Myocyte (in vitro differentiated cells): Measurements from ENCODE around the gene SLFN13. TPM values are rescaled to one million over a fixed set of nuclear protein-coding genes. Genes with fewer than 3 reads are reported as not detected.
"Not testable (repeated sequence)": the region's sequence is repeated elsewhere in the genome, so short reads cannot be mapped to it uniquely, and the experiment has no call there.

ENCODE experiments used
- DNase-seq: peaks from one replicate; pipeline ENCODE4 v3.0.0-alpha.2; 2012; ENCODE audit warnings: low read depth
- total RNA-seq: library from RNA; depleted of rRNA; stranded (reverse); fragments of >200 nt; gene quantifications from 2 replicates; pipeline ENCODE4 v1.2.3, GENCODE V29; 2014

The SLFN13 gene
- total RNA-seq, 1 donor from 2014 or later: 0.37 TPM

DNA sequence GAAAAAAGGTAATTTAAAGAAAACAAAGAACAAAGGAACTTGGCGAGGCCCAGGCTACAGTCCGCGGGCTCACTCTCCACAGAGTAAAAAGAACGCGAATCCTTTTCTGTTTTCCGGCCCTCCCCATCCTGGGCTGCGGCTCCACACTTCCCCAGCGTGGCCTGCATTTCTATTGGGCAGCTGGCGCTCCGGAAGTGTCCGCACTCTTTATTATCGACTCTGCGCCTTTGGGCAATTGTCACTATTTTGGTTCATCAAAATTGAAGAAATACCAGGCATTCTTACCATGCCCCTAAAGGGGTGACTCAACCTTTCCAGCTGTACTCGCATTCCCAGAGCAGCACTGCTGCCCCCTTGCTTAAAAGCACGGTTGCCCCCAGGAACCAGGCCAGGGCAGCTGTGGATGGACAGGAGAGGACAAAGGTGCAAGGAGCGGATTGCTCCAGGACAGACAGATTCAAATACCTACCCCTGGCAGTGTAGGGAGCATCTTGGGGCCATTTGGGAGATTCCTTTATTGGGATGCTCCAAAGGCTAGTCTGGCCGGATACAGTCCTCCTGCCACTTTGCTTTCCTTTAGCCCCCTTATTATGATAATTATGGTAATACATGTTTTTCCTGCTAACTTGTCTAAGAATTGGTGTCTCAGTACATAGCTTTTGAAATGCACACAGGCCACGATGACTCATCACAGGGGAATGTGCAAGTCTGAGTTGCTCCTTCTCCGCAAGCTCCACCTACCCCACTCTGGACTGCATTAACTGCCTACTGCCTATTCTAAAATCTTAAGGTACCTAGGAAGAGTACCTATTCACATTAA, 15.3 kb downstream of the SLFN13 start:
- peak; percentile 93 for DNase-seq

DNA sequence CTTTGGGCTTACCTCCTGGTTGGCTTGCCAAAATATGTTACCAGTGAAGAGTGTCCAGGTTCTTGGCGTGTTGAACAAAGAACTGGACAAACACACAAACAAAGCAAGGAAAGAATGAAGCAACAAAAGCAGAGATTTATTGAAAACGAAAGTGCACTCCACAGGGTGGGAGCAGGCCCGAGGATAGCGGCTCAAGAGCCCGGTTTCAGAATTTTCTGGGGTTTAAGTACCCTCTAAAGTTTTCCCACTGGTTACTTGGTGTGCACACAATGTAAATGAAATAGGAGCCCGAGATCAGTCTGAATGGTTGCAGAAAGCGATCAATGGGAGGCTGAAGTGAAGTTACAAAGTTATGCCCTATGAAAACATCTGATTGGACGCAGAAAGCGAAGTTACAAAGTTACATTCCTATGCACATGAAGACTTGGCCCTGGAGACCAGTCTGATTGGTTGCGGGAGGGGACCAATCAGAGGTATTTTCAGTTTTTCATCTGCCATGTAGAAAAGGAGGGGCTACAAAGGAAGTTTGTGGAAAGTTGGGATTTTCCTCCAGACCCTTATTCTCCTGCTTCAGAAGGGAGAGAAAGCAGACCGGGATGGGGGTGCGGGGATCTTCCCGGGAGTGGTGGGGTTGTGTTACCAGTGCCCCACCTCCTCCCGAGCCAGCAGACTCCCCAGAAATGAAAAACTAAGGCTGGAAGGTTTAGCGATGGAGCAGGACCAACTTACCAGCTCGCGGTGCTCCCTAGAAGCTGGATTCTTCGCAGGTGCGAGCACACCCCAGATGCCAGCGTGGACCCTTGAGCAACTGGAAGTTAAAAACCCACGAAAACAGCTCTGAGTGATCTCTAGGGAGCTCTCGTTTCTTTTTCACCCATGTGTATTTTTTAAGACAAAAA, 16.1 kb downstream of the SLFN13 start, which contains the start of gene SLFN12:
Gene SLFN12 (minus strand): TSS at position 325 of the 899 bp plus-strand sequence. CDS start 9,472 bp downstream, outside the sequence.
- peak; percentile 96 for DNase-seq

GRCh38 chr17:35429702-35430101, 18.9 kb downstream of the SLFN13 start:
- DNase-seq: no peak

DNA sequence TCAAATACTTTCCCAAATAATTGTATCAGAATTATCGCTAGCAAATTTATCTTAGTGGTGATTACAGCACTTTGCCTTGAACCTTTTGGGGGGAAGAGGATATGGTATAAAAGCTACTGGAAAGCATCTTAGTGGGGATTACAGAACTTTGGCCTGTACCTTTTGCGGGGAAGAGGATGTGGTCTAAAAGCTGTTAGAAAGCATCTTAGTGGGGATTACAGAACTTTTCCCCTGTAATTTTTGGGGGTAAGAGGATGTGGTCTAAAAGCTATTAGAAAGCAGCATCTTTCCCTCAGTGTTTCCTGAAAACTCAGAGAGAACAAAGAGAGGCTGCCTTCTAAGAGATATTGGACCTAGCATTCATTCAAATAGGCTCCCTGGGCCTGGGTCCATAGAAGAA, 20.3 kb downstream of the SLFN13 start:
- no peak for DNase-seq

DNA sequence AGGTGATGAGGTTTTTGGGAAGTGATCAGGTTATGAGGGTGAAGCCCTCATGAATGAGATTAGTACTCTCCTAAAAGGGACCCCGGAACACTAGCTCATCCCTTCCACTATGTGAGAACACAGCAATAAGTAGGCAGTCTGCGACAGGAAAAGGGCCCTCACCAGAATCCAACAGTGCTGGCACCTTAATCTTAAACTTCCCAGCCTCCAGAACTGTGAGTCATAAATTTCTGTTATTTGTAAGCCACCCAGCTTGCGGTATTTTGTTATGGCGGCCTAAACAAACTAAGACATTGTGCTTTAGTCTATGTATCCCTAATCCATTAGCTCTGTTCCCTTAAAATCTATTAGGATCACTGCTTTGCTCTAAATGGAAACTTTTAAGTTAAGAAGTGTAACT, 24.8 kb downstream of the SLFN13 start:
- DNase-seq: no peak

DNA sequence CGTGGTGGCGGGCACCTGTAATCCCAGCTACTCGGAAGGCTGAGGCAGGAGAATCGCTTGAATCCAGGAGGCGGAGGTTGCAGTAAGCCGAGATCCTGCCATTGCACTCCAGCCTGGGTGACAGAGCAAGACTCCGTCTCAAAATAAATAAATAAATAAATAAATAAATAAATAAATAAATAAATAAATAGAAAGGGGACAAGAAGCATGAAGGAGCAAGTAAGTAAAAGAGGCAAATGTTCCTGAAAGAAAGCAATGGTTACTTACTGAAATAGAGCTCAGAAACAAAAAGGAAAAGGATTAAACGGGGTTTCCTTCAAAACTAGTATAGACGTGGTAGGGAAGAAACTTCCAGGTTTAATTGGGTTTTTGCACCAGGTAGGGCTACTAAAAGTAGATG, 27.5 kb downstream of the SLFN13 start:
- not testable (repeated sequence) for DNase-seq

DNA sequence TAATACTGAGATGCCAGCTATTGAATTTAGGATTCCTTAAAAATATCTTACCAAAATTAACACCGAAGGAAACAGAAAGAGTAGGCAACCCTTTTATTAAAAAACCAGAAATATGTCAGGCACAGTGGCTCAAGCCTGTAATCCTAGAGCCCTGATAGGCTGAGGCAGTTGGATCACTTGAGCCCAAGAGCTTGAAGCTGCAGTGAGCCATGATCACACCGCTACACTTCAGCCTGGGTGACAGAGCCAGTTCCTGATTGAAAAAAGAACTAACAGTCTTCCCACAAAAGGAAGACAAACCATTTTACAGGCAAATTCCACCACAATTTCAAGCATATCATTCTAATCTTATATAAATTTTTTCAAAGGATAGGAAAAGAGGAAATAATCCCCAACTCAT, 31.9 kb downstream of the SLFN13 start:
- DNase-seq: no peak

DNA sequence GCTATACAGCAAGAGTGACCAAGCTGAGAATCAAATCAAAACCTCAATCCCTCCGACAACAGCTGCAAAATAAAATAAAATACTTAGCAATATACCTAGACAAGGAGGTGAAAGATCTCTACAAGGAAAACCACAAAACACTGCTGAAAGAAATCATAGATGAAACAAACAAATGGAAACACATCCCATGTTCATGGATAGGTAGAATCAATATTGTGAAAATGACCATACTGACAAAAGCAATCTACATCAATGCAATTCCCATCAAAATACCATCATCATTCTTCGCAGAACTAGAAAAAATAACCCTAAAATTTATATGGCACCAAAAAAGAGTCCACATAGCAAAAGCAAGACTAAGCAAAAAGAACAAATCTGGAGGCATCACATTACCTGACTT, 33.9 kb downstream of the SLFN13 start:
- DNase-seq: not testable (repeated sequence)

GRCh38 chr17:35414247-35414646, 34.3 kb downstream of the SLFN13 start:
- no peak for DNase-seq

GRCh38 chr17:35407531-35407930, 41.0 kb downstream of the SLFN13 start:
- DNase-seq: no peak

DNA sequence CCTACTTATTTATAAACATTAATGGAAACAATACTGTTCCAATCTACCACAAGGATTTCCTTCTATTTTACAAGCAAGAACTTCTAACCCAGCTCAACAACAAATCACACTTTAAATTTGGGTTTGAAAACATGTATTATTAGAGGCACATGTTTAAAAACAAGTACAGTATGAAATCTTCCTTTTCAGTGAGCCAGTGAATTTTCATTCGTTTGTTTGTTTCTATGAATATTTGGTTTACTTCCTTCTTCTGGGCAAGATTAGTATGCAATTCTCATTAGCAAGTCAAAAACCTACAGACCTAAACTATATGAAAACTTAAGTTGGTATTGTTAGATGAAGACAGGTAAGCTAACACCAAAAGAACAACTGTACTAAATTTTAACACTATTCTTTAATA, 42.0 kb downstream of the SLFN13 start:
- no peak for DNase-seq

GRCh38 chr17:35404360-35404759, 44.2 kb downstream of the SLFN13 start:
- DNase-seq: no peak

- DNase-seq: not testable (repeated sequence)
Observed at GRCh38 chr17:35393783-35394182, 54.8 kb downstream of the SLFN13 start.

GRCh38 chr17:35390663-35391062, 57.9 kb downstream of the SLFN13 start:
- no peak for DNase-seq

DNA sequence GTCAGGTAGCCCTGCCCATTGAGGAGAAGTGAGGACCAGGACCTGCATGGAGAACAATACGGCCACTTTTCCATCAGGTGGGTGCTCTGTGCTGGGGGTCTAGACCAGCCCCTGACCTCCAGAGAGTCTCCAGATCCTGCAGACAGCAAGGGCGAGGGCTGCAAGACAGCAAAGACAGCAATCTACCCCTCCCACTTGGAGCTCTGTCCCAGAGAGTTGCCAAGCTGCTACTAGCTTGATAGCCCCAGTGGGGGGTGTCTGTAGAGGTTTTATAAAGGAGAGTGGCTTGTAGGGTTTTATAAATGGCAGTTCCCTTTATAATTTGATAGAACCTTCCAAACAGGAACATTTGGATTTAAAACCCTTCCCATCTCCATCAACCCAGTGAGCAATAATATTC, 58.4 kb downstream of the SLFN13 start:
- no peak for DNase-seq

GRCh38 chr17:35387496-35387895, 61.1 kb downstream of the SLFN13 start:
- no peak for DNase-seq

Other genes starting within 250 kb of the SLFN13 start
- gene SLFN5, start 205.7 kb downstream of the SLFN13 start, total RNA-seq: 34.2 and 36.0 TPM in 2 replicates
- 6.5 and 15.1 TPM in 2 replicates for gene SLFN11, start 75.1 kb downstream of the SLFN13 start, total RNA-seq
- 21.3 and 23.1 TPM in 2 replicates for gene SLFN12, start 16.3 kb downstream of the SLFN13 start, total RNA-seq
- gene SLFN12L, start 88.9 kb upstream of the SLFN13 start, total RNA-seq: not detected in 2 replicates
- not detected in 2 replicates for gene SLFN14, start 112.1 kb upstream of the SLFN13 start, total RNA-seq
- gene PEX12, start 129.8 kb upstream of the SLFN13 start, total RNA-seq: 7.4 and 12.4 TPM in 2 replicates
- 47.0 and 52.6 TPM in 2 replicates for gene AP2B1, start 138.6 kb upstream of the SLFN13 start, total RNA-seq